ENCODE data around the gene FKRP. TPM values are rescaled to one million over a fixed set of nuclear protein-coding genes. Genes with fewer than 3 reads are reported as not detected.
"Not testable (repeated sequence)": the region's sequence is repeated elsewhere in the genome, so short reads cannot be mapped to it uniquely, and the experiment has no call there.

The FKRP gene
- total RNA-seq, 2 experiments from 2014 or later = 15.5 to 18.9 TPM

DNA sequence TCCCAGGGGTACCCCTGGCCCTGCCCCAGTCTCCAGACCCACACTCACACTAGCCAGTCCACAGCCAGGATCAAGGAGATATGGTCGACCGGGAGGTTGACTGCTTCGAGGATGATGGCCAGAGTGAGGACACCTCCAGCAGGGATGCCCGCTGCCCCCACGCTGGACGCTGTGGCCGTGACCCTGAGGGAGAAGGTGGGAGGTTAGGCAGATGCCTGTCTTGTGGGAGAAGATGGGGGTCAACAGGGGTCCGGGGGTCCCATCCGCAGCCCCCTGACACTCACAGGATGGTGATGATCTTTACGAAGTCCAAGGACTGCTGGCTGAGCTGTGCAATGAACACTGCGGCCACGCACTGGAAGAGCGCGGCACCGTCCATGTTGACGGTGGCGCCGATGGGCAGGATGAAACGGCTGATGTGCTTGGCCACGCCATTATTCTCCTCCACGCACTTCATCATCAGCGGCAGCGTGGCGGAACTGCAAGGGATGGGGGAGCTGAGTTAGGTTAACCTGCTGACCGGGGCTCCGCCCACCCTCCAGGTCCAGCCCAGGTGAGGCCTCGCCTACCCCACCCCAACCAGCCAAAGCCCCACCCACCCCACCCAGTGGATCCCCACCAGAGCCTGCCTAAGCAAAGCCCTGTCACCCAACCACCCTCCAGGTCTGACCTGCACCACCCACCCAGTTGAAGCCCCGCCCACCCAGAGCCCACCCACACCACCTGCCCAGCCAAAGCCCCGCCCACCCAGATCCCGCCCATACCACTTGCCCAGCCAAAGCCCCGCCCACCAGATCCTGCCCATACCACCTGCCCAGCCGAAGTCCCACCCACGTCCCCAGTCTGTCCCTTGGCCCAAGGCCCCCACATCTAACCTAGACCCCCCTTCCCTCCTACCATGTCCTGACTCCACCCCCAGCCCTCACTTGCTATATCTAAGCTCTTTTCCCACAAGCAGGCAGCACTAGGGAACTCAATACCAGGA is 31.4 kb downstream of the FKRP start:
- Histone ChIP-seq H2AFZ (ENCODE audit: low read length) (no peak overlapping the region), H3K36me3 (ENCODE audit: insufficient read depth, low read length) (peaks cover 84% of the 10 kb centered on the region), H3K4me2 (ENCODE audit: low read length) (no peak overlapping the region), H3K9me3 (ENCODE audit: low read length) (no peaks in the 10 kb centered on the region), H4K20me1 (ENCODE audit: insufficient read depth, low read length) (no peaks in the 10 kb centered on the region), H3K27ac (ENCODE audit: low read depth, low read length, poor library complexity, severe bottlenecking) (no peak overlapping the region), H3K79me2 (ENCODE audit: insufficient read depth, low read depth, low read length) (peaks cover 12% of the 10 kb centered on the region; the same call in 1 of the 2 replicates), H3K4me1 (ENCODE audit: insufficient read depth, low read length, poor library complexity, severe bottlenecking) (no peaks in the 10 kb centered on the region), H3K9me2 (ENCODE audit: insufficient read depth, low read length) (no peaks in the 10 kb centered on the region), H3K4me3 (ENCODE audit: low read depth, low read length, poor library complexity, severe bottlenecking) (no peak overlapping the region)
- DNase-seq (ENCODE audit: low spot score) = peak; percentile 56
- TF ChIP-seq, protein P1, sequence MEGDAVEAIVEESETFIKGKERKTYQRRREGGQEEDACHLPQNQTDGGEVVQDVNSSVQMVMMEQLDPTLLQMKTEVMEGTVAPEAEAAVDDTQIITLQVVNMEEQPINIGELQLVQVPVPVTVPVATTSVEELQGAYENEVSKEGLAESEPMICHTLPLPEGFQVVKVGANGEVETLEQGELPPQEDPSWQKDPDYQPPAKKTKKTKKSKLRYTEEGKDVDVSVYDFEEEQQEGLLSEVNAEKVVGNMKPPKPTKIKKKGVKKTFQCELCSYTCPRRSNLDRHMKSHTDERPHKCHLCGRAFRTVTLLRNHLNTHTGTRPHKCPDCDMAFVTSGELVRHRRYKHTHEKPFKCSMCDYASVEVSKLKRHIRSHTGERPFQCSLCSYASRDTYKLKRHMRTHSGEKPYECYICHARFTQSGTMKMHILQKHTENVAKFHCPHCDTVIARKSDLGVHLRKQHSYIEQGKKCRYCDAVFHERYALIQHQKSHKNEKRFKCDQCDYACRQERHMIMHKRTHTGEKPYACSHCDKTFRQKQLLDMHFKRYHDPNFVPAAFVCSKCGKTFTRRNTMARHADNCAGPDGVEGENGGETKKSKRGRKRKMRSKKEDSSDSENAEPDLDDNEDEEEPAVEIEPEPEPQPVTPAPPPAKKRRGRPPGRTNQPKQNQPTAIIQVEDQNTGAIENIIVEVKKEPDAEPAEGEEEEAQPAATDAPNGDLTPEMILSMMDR (conservative IDR thresholded peaks at IDR 0.05; ENCODE audit: low read length) = no peak
- intact Hi-C loops (cut with micrococcal nuclease; ENCODE audit: unreplicated experiment) = no loop called here
- ChIA-PET POLR2A (interaction anchor here (1.0 kb wide), 1 partner anchor 19 kb away, joined by 3 read pairs; no protein-coding TSS in a partner anchor), CTCF (ENCODE audit: unreplicated experiment) (no interaction called here)
- BruUV-seq (replicated peaks) = no TSS peak

DNA sequence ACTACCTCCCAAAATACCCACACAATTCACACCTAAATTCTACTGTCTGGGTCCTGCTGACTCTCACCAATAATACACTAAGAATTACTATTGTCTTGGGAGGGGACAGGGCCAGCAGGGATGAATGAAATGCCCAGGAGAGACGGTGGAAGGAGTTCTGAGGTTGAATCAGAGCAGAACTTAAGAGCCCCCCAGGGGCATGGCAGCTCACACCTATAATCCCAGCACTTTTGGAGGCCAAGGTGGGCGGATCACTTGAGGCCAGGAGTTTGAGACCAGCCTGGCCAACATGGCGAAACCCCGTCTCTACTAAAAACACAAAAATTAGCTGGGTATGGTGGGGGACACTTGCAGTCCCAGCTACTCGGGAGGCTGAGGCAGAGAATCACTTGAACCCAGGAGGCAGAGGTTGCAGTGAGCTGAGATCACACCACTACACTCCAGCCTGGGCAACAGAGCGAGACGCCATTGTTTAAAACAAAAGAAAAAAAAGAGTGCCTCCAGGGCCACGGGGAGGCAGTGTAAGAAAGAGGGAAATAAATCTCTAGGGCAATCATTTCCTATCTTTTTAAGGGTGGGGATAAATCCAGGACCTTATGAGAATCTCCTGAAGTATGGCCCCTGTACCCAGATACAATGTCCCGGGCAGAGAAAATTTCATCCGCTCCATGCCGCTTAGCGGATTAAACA is 32.2 kb downstream of the FKRP start:
- H4K20me1 ChIP-seq (ENCODE audit: insufficient read depth, low read length); H3K4me1 ChIP-seq (ENCODE audit: insufficient read depth, low read length, poor library complexity, severe bottlenecking); H3K9me2 ChIP-seq (ENCODE audit: insufficient read depth, low read length); DNase-seq (ENCODE audit: low spot score); POLR2A ChIA-PET; CTCF ChIA-PET (ENCODE audit: unreplicated experiment); H3K9me3 ChIP-seq (ENCODE audit: low read length); H3K4me3 ChIP-seq (ENCODE audit: low read depth, low read length, poor library complexity, severe bottlenecking); H3K4me2 ChIP-seq (ENCODE audit: low read length); H3K27ac ChIP-seq (ENCODE audit: low read depth, low read length, poor library complexity, severe bottlenecking); BruUV-seq (replicated peaks); intact Hi-C loops (cut with micrococcal nuclease; ENCODE audit: unreplicated experiment); H2AFZ ChIP-seq (ENCODE audit: low read length): not testable (repeated sequence)
- Histone ChIP-seq H3K79me2 (ENCODE audit: insufficient read depth, low read depth, low read length) (peaks cover 21% of the 10 kb centered on the region; the same call in 1 of the 2 replicates), H3K36me3 (ENCODE audit: insufficient read depth, low read length) (peaks cover 92% of the 10 kb centered on the region)
- TF ChIP-seq, protein P1 (conservative IDR thresholded peaks at IDR 0.05; ENCODE audit: low read length) = 0 out of 2 replicates have a peak, but pooled peaks have one; percentile 26
